ENCODE results near the gene IMPACT.

Gene IMPACT

DNA sequence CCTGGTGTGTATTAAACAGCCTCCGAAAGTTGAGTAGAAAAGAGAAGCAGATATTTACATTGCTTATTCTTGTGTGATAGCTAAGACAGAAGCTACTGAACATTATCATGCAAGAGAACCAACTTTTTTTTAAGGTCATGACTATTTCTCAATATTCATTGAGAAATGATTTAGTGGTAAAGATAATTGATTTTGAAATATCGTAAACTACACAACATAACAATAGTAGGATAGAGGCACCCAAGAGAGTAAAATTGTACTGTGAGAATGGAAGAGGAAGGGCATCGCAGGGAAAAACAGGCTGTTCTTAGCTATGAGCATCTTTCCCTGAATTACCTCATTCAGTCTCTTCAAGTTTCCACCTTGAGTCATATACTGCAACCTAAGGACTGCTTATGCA is 59.2 kb downstream of the IMPACT start:
- no peak for DNase-seq

GRCh38 chr18:24486684-24487083 is 60.2 kb downstream of the IMPACT start:
- DNase-seq: no peak

DNA sequence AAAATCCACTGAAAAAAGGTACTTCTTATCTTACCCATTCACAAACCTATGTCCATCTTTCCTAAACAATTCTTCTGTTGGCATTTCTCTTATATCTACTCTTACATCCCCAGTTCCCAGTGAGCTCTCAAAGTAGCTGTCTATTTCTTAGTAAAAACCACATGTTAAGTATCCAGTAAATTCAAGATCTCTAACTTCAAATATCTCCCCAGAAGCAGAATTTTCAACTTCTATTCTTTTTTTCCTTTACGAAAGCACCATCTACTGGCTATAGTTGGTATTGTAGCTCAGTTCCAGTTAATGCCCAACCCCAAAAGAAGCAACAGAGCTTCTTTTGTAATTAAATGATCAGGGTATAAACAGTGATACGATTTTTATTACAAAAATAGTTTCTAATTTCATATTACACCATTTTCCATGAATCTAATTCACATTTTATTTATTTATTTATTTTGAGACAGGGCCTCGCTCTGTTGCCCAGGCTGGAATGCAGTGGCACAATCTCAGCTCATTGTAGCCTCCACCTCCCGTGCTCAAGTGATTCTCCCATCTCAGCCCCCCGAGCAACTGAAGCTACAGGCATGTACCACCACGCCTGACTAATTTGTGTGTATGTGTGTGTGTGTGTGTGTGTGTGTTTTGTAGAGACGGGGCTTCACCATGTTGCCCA is 62.5 kb downstream of the IMPACT start:
- DNase-seq: no peak

DNA sequence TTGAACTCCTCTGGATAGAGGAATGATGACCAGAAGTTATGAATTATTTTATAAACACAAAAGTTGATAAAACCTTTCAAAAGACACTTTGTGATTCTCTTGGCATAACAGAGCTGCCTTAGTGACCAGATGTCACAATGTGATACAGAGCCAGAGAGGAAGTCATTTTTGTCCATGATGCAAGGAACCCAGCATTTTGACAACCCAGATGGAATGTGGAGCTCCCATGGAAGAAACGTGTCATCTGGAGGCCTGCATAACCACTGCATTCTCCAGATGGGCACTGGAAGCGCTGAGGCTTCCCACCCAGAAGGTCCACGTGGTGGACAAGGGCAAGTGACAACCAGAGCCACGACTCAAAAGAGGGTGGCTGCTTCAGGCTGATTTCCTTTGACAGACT is 64.1 kb downstream of the IMPACT start:
- no peak for DNase-seq

- DNase-seq: no peak
Observed at GRCh38 chr18:24491927-24492834, 65.7 kb downstream of the IMPACT start.

DNA sequence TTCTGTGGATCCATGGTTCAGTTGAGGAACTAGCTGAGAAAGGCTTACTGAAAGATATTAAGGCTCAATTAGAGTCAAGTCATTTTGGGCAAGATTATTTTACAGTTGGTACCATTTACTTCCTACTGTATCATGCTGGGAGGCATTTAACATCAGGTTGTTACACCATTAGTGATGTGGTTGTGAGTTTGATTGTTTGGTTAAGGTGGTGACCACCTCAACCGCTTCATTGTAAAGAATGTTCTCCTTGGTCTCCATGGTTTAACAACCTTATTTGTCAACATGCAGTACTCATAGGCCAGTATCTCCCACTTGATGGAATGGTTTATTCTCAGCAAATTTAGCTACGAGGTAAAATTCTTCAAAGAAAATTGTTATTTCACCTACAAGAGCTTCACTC is 68.1 kb downstream of the IMPACT start:
- DNase-seq: no peak

- DNase-seq: peak; percentile 37
Observed at GRCh38 chr18:24497031-24497754, 70.7 kb downstream of the IMPACT start.

DNA sequence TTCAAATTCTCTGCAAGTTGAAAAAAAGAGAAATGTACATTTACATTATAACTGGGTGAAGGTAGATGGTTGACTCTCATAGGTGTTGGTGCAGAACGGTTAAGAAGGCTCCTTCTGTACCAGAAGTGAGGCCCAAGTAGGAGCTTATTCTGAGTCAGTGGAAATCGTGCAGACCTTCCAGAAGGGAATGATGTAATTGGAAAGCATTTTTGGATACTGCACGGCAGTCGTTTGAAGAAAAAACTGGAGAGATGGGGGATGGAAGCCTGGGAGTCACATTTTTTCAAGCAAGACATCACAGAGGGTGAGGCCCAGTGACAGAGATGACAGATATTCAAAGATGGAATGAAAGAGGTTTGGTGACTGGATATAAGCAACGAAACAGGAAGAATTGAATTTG is 73.3 kb downstream of the IMPACT start:
- no peak for DNase-seq

DNA sequence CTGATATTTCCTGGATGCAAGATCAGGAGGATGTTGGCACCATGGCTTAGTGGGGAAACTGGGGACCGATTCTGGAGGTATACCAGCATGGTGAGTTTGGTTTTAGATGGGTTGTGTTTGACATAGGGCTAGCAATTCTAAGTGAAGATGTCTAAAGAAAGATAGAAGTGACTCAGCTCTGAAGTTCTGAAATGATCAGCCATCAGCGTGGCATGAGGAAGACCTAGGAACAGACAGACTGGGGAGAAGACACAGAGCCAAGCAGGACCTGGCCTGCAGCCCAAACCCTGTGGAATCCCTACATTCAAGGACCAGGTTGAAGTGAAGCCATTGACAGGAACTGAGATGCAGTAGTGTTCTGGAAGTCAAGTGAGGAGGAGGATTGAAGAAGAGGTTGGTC is 73.7 kb downstream of the IMPACT start:
- DNase-seq: no peak

DNA sequence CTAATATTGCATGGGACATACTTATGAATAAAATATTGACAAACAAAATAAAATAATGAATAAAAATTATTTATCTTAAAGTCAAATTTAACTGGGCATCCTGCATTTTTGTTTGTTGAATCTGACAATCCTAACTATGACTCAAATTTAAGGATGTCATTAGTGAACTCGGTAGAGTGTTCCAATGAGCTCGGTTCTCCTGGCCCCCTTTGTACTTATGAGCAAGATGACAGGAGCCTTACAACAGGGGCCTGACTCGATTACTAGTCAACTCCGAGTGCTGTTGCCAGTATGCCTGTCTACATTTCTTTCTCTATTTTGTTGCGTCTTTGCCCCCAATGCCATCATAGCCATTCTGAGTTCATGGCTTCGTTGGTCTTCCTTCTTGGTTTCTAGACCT is 74.3 kb downstream of the IMPACT start:
- DNase-seq: no peak

GRCh38 chr18:24502667-24503523 is 76.4 kb downstream of the IMPACT start:
- no peak for DNase-seq

Measured in right hindlimb (tissue), 1 donor.